K562 (cell line): ENCODE data around the gene EIF4G2. TPM values are rescaled to one million over a fixed set of nuclear protein-coding genes. Genes with fewer than 3 reads are reported as not detected.
A peak's percentile ranks its signal among the peaks of the same experiment; 100 is the strongest.

Experiments
- ATAC-seq: fragments of 200-7000 bp; cut with Tn5 transposase; 3 replicates; pipeline ENCODE4 v1.9.1; 2020; ENCODE audit warnings: moderate library complexity
- BruUV-seq: library from RNA; stranded (reverse); fragments of 400-500 nt; replicated peaks from 2 replicates; lab custom pipeline; 2021; lab: Mats Ljungman, UMichigan
- CTCF ChIA-PET: fragments of 300-600 bp; formaldehyde crosslinking; extraction: SDS; loops from one replicate; lab custom pipeline; 2021; ENCODE audit warnings: low intra/inter-chr PET ratio; lab: Yijun Ruan, JAX
- POLR2A ChIA-PET: fragments of 300-600, 350-650 bp; sonication (Branson Sonifier 250); formaldehyde crosslinking; extraction: SDS; loops from one replicate; lab custom pipeline; 2021; ENCODE audit warnings: antibody characterized with exemption, inconsistent platforms; lab: Yijun Ruan, JAX
- DNase-seq, 4 experiments: peaks; one replicate each; pipeline versions ENCODE4 v3.0.0 to v3.0.0-alpha.2; 2011 to 2018; ENCODE audit warnings: low spot score in 3 of 4, mixed read lengths in 3 of 4; ENCODE audit errors: extremely low read depth in 1 of 4
- FAIRE-seq: peaks from 2 replicates; lab custom pipeline; 2011; peaks lifted over from hg19 to GRCh38; lab: Jason Lieb, UNC
- H2AFZ ChIP-seq: 2 replicates; pipeline ENCODE4 v1.6.0; 2011; ENCODE audit warnings: low read depth, low read length, control low read depth, inconsistent platforms
- H3K27ac ChIP-seq: fragments of 200-600 bp; 3 replicates; pipeline ENCODE4 v1.8.0; 2011; ENCODE audit warnings: low read depth, mild to moderate bottlenecking, control low read depth, inconsistent platforms, low read length, moderate library complexity, mixed read lengths; ENCODE audit errors: extremely low read depth
- H3K27me3 ChIP-seq, 2 experiments: fragments of 300-600 bp in 1 of 2; 2 replicates in 1 of 2; 3 replicates in 1 of 2; pipeline versions ENCODE4 v1.6.0 to v1.8.0; 2011; ENCODE audit warnings: inconsistent platforms in 2 of 2, low read length in 2 of 2, mild to moderate bottlenecking in 1 of 2, mixed read lengths in 1 of 2, moderate library complexity in 1 of 2; ENCODE audit not compliant: control insufficient read depth in 2 of 2, insufficient read depth in 2 of 2
- H3K36me3 ChIP-seq: fragments of 300-600 bp; 3 replicates; pipeline ENCODE4 v1.8.0; 2011; ENCODE audit warnings: mild to moderate bottlenecking, low read length, inconsistent platforms; ENCODE audit not compliant: control insufficient read depth, insufficient read depth
- H3K4me1 ChIP-seq, 2 experiments: fragments of 200-600 bp in 1 of 2; replicated peaks in 1 of 2; 2 replicates in 1 of 2; 3 replicates in 1 of 2; pipeline versions ENCODE4 v1.5.1 to v1.8.0; 2011; ENCODE audit warnings: inconsistent platforms in 2 of 2, low read length in 2 of 2, mild to moderate bottlenecking in 1 of 2, mixed read lengths in 1 of 2, moderate library complexity in 1 of 2; ENCODE audit not compliant: control insufficient read depth in 2 of 2, insufficient read depth in 2 of 2
- H3K4me2 ChIP-seq: 2 replicates; pipeline ENCODE4 v1.6.1; 2011; ENCODE audit warnings: low read length, control low read depth, inconsistent platforms, mixed read lengths; ENCODE audit not compliant: insufficient read depth
- H3K4me3 ChIP-seq: fragments of 200-600 bp; sonication (generic), shearing (Covaris generic); 2 replicates; pipeline ENCODE4 v1.5.1; 2016; ENCODE audit warnings: control low read depth, inconsistent platforms
- H3K79me2 ChIP-seq: fragments of 200-600 bp; 3 replicates; pipeline ENCODE4 v1.8.0; 2011; ENCODE audit warnings: low read length, inconsistent platforms; ENCODE audit not compliant: control insufficient read depth, insufficient read depth
- H3K9ac ChIP-seq, 2 experiments: 2 replicates each; pipeline versions ENCODE4 v1.6.0 to v1.6.1; 2011; ENCODE audit warnings: low read depth in 2 of 2, low read length in 2 of 2, control low read depth in 1 of 2, inconsistent platforms in 1 of 2, mild to moderate bottlenecking in 1 of 2, mixed read lengths in 1 of 2; ENCODE audit not compliant: insufficient read depth in 1 of 2
- H3K9me1 ChIP-seq: one replicate; pipeline ENCODE4 v1.6.0; 2011; ENCODE audit warnings: inconsistent platforms, mild to moderate bottlenecking, low read length, moderate library complexity; ENCODE audit not compliant: control insufficient read depth, insufficient read depth
- H3K9me3 ChIP-seq: replicated peaks from 2 replicates; pipeline ENCODE4 v1.5.1; 2011; ENCODE audit warnings: low read depth, low read length, inconsistent platforms; ENCODE audit not compliant: control insufficient read depth, insufficient read depth
- H4K20me1 ChIP-seq: replicated peaks from 2 replicates; pipeline ENCODE4 v1.6.1; 2011; ENCODE audit warnings: low read length, inconsistent platforms, mixed read lengths; ENCODE audit not compliant: control insufficient read depth, insufficient read depth
- COPS2 ChIP-seq: fragments of 450-650 bp; conservative IDR thresholded peaks from 2 replicates; pipeline ENCODE4 v1.6.1; 2016; ENCODE audit warnings: mild to moderate bottlenecking, moderate library complexity
- GMEB1 ChIP-seq: fragments of 250-450 bp; sonication (Bioruptor Pico); IDR thresholded peaks from 2 replicates; pipeline ENCODE4 v1.4.0; 2020; ENCODE audit warnings: mild to moderate bottlenecking
- JUN ChIP-seq, 2 experiments: sonication (generic) in 1 of 2; formaldehyde crosslinking in 1 of 2; IDR thresholded peaks; 2 replicates each; pipeline versions ENCODE4 v1.6.1 to v1.8.0; 2012 to 2022; ENCODE audit warnings: borderline replicate concordance in 2 of 2, mild to moderate bottlenecking in 2 of 2, improper control_type of control experiment in 1 of 2, low read depth in 1 of 2, low read length in 1 of 2, missing genetic modification reagents in 1 of 2
- KDM2B ChIP-seq: fragments of 250-450 bp; sonication (Bioruptor Pico); IDR thresholded peaks from 2 replicates; pipeline ENCODE4 v1.8.0; 2021; ENCODE audit warnings: mild to moderate bottlenecking, moderate library complexity
- MXD1 ChIP-seq: fragments of 250-450 bp; sonication (Bioruptor Pico); IDR thresholded peaks from 2 replicates; pipeline ENCODE4 v1.8.0; 2021; ENCODE audit warnings: borderline replicate concordance, mild to moderate bottlenecking, moderate library complexity; ENCODE audit not compliant: poor library complexity, severe bottlenecking
- RBBP5 ChIP-seq: fragments of 200-600 bp; sonication (generic); IDR thresholded peaks from 2 replicates; pipeline ENCODE4 v1.6.1; 2012; ENCODE audit warnings: borderline replicate concordance, mild to moderate bottlenecking, low read length, control low read depth, inconsistent platforms; ENCODE audit not compliant: insufficient read depth, poor library complexity, severe bottlenecking
- STAG1 ChIP-seq: sonication (generic); formaldehyde crosslinking; IDR thresholded peaks from 2 replicates; pipeline ENCODE4 v1.5.0; 2020; ENCODE audit warnings: missing genetic modification reagents, borderline replicate concordance
- ZBTB49 ChIP-seq: sonication (generic); formaldehyde crosslinking; IDR thresholded peaks from 2 replicates; pipeline ENCODE4 v1.8.0; 2022; ENCODE audit warnings: missing genetic modification reagents, mild to moderate bottlenecking, borderline replicate concordance
- ZBTB5 ChIP-seq: fragments of 450-650 bp; IDR thresholded peaks from 2 replicates; pipeline ENCODE4 v1.6.1; 2017; ENCODE audit warnings: antibody characterized with exemption
- ZHX1 ChIP-seq: fragments of 150-350 bp; conservative IDR thresholded peaks from 2 replicates; pipeline ENCODE4 v1.6.1; 2014; ENCODE audit warnings: low read length
- ZNF143 ChIP-seq: sonication (generic); formaldehyde crosslinking; IDR thresholded peaks from 2 replicates; pipeline ENCODE4 v1.9.0; 2022; ENCODE audit warnings: mild to moderate bottlenecking, missing genetic modification reagents
- WGBS: fragments of 100-300 bp; shearing (Covaris generic); methylation state at CpG from one replicate; pipeline ENCODE4 v1.1.6; 2016; ENCODE audit warnings: low coverage, mixed read lengths; ENCODE audit not compliant: insufficient coverage; ENCODE audit errors: missing lambda C conversion rate; 5-methylcytosine and 5-hydroxymethylcytosine counted together
- in situ Hi-C: fragments of 300-500 bp; cut with MboI; formaldehyde crosslinking; loops from 4 replicates; pipeline ENCODE4 v1.15.0; 2018; ENCODE audit warnings: inconsistent platforms, mixed read lengths
- intact Hi-C: fragments of 100-400 bp; cut with micrococcal nuclease; formaldehyde crosslinking; loops from 2 replicates; pipeline ENCODE4 v1.14.2; 2022
- polyA plus RNA-seq, 8 experiments: library from polyadenylated mRNA; depleted of rRNA in 4 of 8; stranded (reverse) in 5 of 8; unstranded in 3 of 8; fragments of >200 nt; fragmentation: Nextera tagmentation in 2 of 8; fragmentation: Illumina TruSeq in 1 of 8; extraction: Ambion mirVana in 2 of 8; extraction: Trizol in 1 of 8; gene quantifications; 2 replicates each; pipeline versions ENCODE4 v1.2.1 to v1.2.3, GENCODE V29; 2011 to 2014; ENCODE audit warnings: inconsistent platforms in 1 of 8, missing spikeins in 1 of 8
- total RNA-seq, 7 experiments: library from RNA; depleted of rRNA in 6 of 7; stranded (reverse); fragments of >200 nt in 6 of 7; fragmentation: Illumina TruSeq in 2 of 7; extraction: Trizol in 2 of 7; gene quantifications; 2 replicates each; pipeline versions ENCODE4 v1.2.1 to v1.2.3, GENCODE V29; 2011 to 2021; ENCODE audit warnings: low replicate concordance in 1 of 7

Gene EIF4G2
- total and polyA plus RNA-seq, 9 of the 15 experiments (the other 6 are each of a cell fraction or from before 2014, with no cell fraction given): 206 to 790 (median 646) TPM

- H2AFZ ChIP-seq: peak overlapping the region; percentile 76; the same call in 1 of the 2 replicates
- TF ChIP-seq MXD1 (CRISPR knock-in tag) (no peak), COPS2 (no peak), KDM2B (CRISPR knock-in tag) (no peak), ZBTB5 (no peak), GMEB1 (no peak), JUN (IDR thresholded peaks at IDR 0.05; ENCODE audit: borderline replicate concordance, low read depth, low read length) (no peak), JUN (CRISPR knock-in tag; IDR thresholded peaks at IDR 0.05; ENCODE audit: borderline replicate concordance) (no peak), STAG1 (CRISPR knock-in tag) (peak; percentile 40; the same call in 1 of the 2 replicates), ZNF143 (0 out of 2 replicates have a peak, but pooled peaks have one; percentile 22), ZHX1 (no peak), RBBP5 (peak; percentile 68), ZBTB49 (no peak)
Observed at GRCh38 chr11:10808235-10808552, 532 bp downstream of the EIF4G2 start.

More at GRCh38 chr11:10808235-10808552, 532 bp downstream of the EIF4G2 start:
- Histone ChIP-seq H3K36me3 (peaks cover 45% of the 10 kb centered on the region), H3K27ac (peak overlapping the region; percentile 98), H4K20me1 (peaks cover 3% of the 10 kb centered on the region; the same call in 1 of the 2 replicates), H3K9me1 (no peaks in the 10 kb centered on the region), H3K27me3 (no peaks in the 10 kb centered on the region), H3K4me3 (peak overlapping the region; percentile 94), H3K4me1 (peaks cover 11 to 13% of the 10 kb centered on the region in 2 experiments; a peak in 4 of 5 replicates), H3K79me2 (peaks cover 62% of the 10 kb centered on the region), H3K9ac (peak overlapping the region; percentile 99 to 100), H3K9me3 (no peaks in the 10 kb centered on the region), H3K4me2 (peak overlapping the region; percentile 96)
- DNase-seq: peak in 2 of 4 experiments; percentile 46 to 47
- peak; percentile 3 for ATAC-seq
- ChIA-PET CTCF (no interaction called here), POLR2A (interaction anchor here (0.6 to 7.7 kb wide), 39 partner anchors 9 to 392 kb away, joined by 3 to 105 read pairs (median 6); partner anchors contain the start of gene ZBED5)
- intact Hi-C loops (loop anchor here (1.0 to 2.0 kb wide), 3 partner anchors 50 to 125 kb away; partner anchors contain the start of gene ZBED5), in situ Hi-C loops (no loop called here)
- no TSS peak for BruUV-seq
- no peak for FAIRE-seq
- under 1% methylated on average over 29 of the region's 36 CpGs for WGBS
